ENCODE data around the gene SLC8B1. TPM values are rescaled to one million over a fixed set of nuclear protein-coding genes. Genes with fewer than 3 reads are reported as not detected.

Gene SLC8B1
- 8.6 TPM for polyA plus RNA-seq (2013, experiment 1 of 2)
- polyA plus RNA-seq (2013, experiment 2 of 2): 6.1 TPM

GRCh38 chr12:113334786-113335539 is at the start of gene SLC8B1:
SLC8B1 (minus strand) TSS chr12:113335109; CDS start chr12:113332878, 2,231 bp downstream.
- H3K9me3 ChIP-seq (ENCODE audit: control insufficient read depth, low read length): no peaks in the 10 kb centered on the region
- H3K27ac ChIP-seq (ENCODE audit: low read depth, low read length, severe bottlenecking): no peak within 1 kb of the TSS
- peak within 1 kb of the TSS; percentile 49 for H3K4me3 ChIP-seq (ENCODE audit: extremely low read depth, insufficient read depth, low read length, poor library complexity, severe bottlenecking)
- no peaks in the 10 kb centered on the region for H3K4me1 ChIP-seq (ENCODE audit: control insufficient read depth, insufficient read depth, low read length, poor library complexity, severe bottlenecking)
- WGBS, 2 experiments (ENCODE audit: insufficient coverage in 2 of 2): 0 to 1% methylated on average over 41 to 46 of the region's 62 CpGs
- H3K36me3 ChIP-seq (ENCODE audit: control insufficient read depth, insufficient read depth, low read length): no peaks in the 10 kb centered on the region

- H3K27ac ChIP-seq (ENCODE audit: low read depth, low read length, severe bottlenecking): no peak overlapping the region
- 97 to 100% methylated on average over 2 to 3 of the region's 4 CpGs for WGBS, 2 experiments (ENCODE audit: insufficient coverage in 2 of 2)
- H3K9me3 ChIP-seq (ENCODE audit: control insufficient read depth, low read length): no peaks in the 10 kb centered on the region
- peaks cover 5% of the 10 kb centered on the region for H3K4me1 ChIP-seq (ENCODE audit: control insufficient read depth, insufficient read depth, low read length, poor library complexity, severe bottlenecking)
- no peak overlapping the region for H3K4me3 ChIP-seq (ENCODE audit: extremely low read depth, insufficient read depth, low read length, poor library complexity, severe bottlenecking)
- peaks cover 34% of the 10 kb centered on the region for H3K36me3 ChIP-seq (ENCODE audit: control insufficient read depth, insufficient read depth, low read length)
These were observed 47.3 kb upstream of the SLC8B1 start for GRCh38 chr12:113382206-113382605.

GRCh38 chr12:113381220-113381619 is 46.3 kb upstream of the SLC8B1 start:
- Histone ChIP-seq H3K27ac (ENCODE audit: low read depth, low read length, severe bottlenecking) (no peak overlapping the region), H3K36me3 (ENCODE audit: control insufficient read depth, insufficient read depth, low read length) (peaks cover 39% of the 10 kb centered on the region), H3K9me3 (ENCODE audit: control insufficient read depth, low read length) (no peaks in the 10 kb centered on the region), H3K4me1 (ENCODE audit: control insufficient read depth, insufficient read depth, low read length, poor library complexity, severe bottlenecking) (peaks cover 5% of the 10 kb centered on the region), H3K4me3 (ENCODE audit: extremely low read depth, insufficient read depth, low read length, poor library complexity, severe bottlenecking) (no peak overlapping the region)
- WGBS, 2 experiments (ENCODE audit: insufficient coverage in 2 of 2): 81 to 100% methylated on average over 1 to 7 of the region's 11 CpGs

GRCh38 chr12:113378291-113378690 is 43.4 kb upstream of the SLC8B1 start:
- 92 to 100% methylated on average over 1 to 2 of the region's 3 CpGs for whole genome bisulfite sequencing, 2 experiments (ENCODE audit: insufficient coverage in 2 of 2)
- Histone ChIP-seq H3K4me3 (ENCODE audit: extremely low read depth, insufficient read depth, low read length, poor library complexity, severe bottlenecking) (no peak overlapping the region), H3K4me1 (ENCODE audit: control insufficient read depth, insufficient read depth, low read length, poor library complexity, severe bottlenecking) (peaks cover 5% of the 10 kb centered on the region), H3K9me3 (ENCODE audit: control insufficient read depth, low read length) (no peaks in the 10 kb centered on the region), H3K27ac (ENCODE audit: low read depth, low read length, severe bottlenecking) (no peak overlapping the region), H3K36me3 (ENCODE audit: control insufficient read depth, insufficient read depth, low read length) (peaks cover 38% of the 10 kb centered on the region)

- peaks cover 37% of the 10 kb centered on the region for H3K36me3 ChIP-seq (ENCODE audit: control insufficient read depth, insufficient read depth, low read length)
- H3K4me1 ChIP-seq (ENCODE audit: control insufficient read depth, insufficient read depth, low read length, poor library complexity, severe bottlenecking): no peaks in the 10 kb centered on the region
- no peaks in the 10 kb centered on the region for H3K9me3 ChIP-seq (ENCODE audit: control insufficient read depth, low read length)
- 87 to 100% methylated on average over 1 to 3 of the region's 4 CpGs for WGBS, 2 experiments (ENCODE audit: insufficient coverage in 2 of 2)
- H3K4me3 ChIP-seq (ENCODE audit: extremely low read depth, insufficient read depth, low read length, poor library complexity, severe bottlenecking): no peak overlapping the region
- no peak overlapping the region for H3K27ac ChIP-seq (ENCODE audit: low read depth, low read length, severe bottlenecking)
These were observed 40.0 kb upstream of the SLC8B1 start for GRCh38 chr12:113374823-113375428.

- no peaks in the 10 kb centered on the region for H3K9me3 ChIP-seq (ENCODE audit: control insufficient read depth, low read length)
- no peak overlapping the region for H3K4me3 ChIP-seq (ENCODE audit: extremely low read depth, insufficient read depth, low read length, poor library complexity, severe bottlenecking)
- no peaks in the 10 kb centered on the region for H3K4me1 ChIP-seq (ENCODE audit: control insufficient read depth, insufficient read depth, low read length, poor library complexity, severe bottlenecking)
- 95 to 97% methylated on average over 2 of the region's 3 CpGs for WGBS, 2 experiments (ENCODE audit: insufficient coverage in 2 of 2)
- H3K36me3 ChIP-seq (ENCODE audit: control insufficient read depth, insufficient read depth, low read length): peaks cover 40% of the 10 kb centered on the region
- H3K27ac ChIP-seq (ENCODE audit: low read depth, low read length, severe bottlenecking): no peak overlapping the region
These were observed 39.1 kb upstream of the SLC8B1 start for GRCh38 chr12:113373969-113374368.

GRCh38 chr12:113373440-113373839 is 38.5 kb upstream of the SLC8B1 start:
- Histone ChIP-seq H3K36me3 (ENCODE audit: control insufficient read depth, insufficient read depth, low read length) (peaks cover 40% of the 10 kb centered on the region), H3K27ac (ENCODE audit: low read depth, low read length, severe bottlenecking) (no peak overlapping the region), H3K9me3 (ENCODE audit: control insufficient read depth, low read length) (no peaks in the 10 kb centered on the region), H3K4me1 (ENCODE audit: control insufficient read depth, insufficient read depth, low read length, poor library complexity, severe bottlenecking) (no peaks in the 10 kb centered on the region), H3K4me3 (ENCODE audit: extremely low read depth, insufficient read depth, low read length, poor library complexity, severe bottlenecking) (no peak overlapping the region)
- WGBS, 2 experiments (ENCODE audit: insufficient coverage in 2 of 2): 96 to 100% methylated on average over 1 to 3 of the region's 3 CpGs

GRCh38 chr12:113372371-113372770 is 37.5 kb upstream of the SLC8B1 start:
- no peaks in the 10 kb centered on the region for H3K4me1 ChIP-seq (ENCODE audit: control insufficient read depth, insufficient read depth, low read length, poor library complexity, severe bottlenecking)
- no peak overlapping the region for H3K4me3 ChIP-seq (ENCODE audit: extremely low read depth, insufficient read depth, low read length, poor library complexity, severe bottlenecking)
- peaks cover 40% of the 10 kb centered on the region for H3K36me3 ChIP-seq (ENCODE audit: control insufficient read depth, insufficient read depth, low read length)
- 89 to 100% methylated on average over 1 to 7 of the region's 9 CpGs for WGBS, 2 experiments (ENCODE audit: insufficient coverage in 2 of 2)
- no peak overlapping the region for H3K27ac ChIP-seq (ENCODE audit: low read depth, low read length, severe bottlenecking)
- no peaks in the 10 kb centered on the region for H3K9me3 ChIP-seq (ENCODE audit: control insufficient read depth, low read length)

GRCh38 chr12:113371808-113372207 is 36.9 kb upstream of the SLC8B1 start:
- no peak overlapping the region for H3K4me3 ChIP-seq (ENCODE audit: extremely low read depth, insufficient read depth, low read length, poor library complexity, severe bottlenecking)
- H3K36me3 ChIP-seq (ENCODE audit: control insufficient read depth, insufficient read depth, low read length): peaks cover 36% of the 10 kb centered on the region
- no peaks in the 10 kb centered on the region for H3K9me3 ChIP-seq (ENCODE audit: control insufficient read depth, low read length)
- H3K4me1 ChIP-seq (ENCODE audit: control insufficient read depth, insufficient read depth, low read length, poor library complexity, severe bottlenecking): peaks cover under 1% of the 10 kb centered on the region
- WGBS, 2 experiments (ENCODE audit: insufficient coverage in 2 of 2): 94 to 97% methylated on average over 4 of the region's 6 CpGs
- no peak overlapping the region for H3K27ac ChIP-seq (ENCODE audit: low read depth, low read length, severe bottlenecking)

- H3K9me3 ChIP-seq (ENCODE audit: control insufficient read depth, low read length): no peaks in the 10 kb centered on the region
- H3K27ac ChIP-seq (ENCODE audit: low read depth, low read length, severe bottlenecking): no peak overlapping the region
- H3K4me3 ChIP-seq (ENCODE audit: extremely low read depth, insufficient read depth, low read length, poor library complexity, severe bottlenecking): no peak overlapping the region
- 82 to 91% methylated on average over 4 to 6 of the region's 7 CpGs for WGBS, 2 experiments (ENCODE audit: insufficient coverage in 2 of 2)
- peaks cover 34% of the 10 kb centered on the region for H3K36me3 ChIP-seq (ENCODE audit: control insufficient read depth, insufficient read depth, low read length)
- peaks cover 3% of the 10 kb centered on the region for H3K4me1 ChIP-seq (ENCODE audit: control insufficient read depth, insufficient read depth, low read length, poor library complexity, severe bottlenecking)
These were observed 36.2 kb upstream of the SLC8B1 start for GRCh38 chr12:113370923-113371682.
